IMR-90 (cell line): ENCODE data around the gene DDI2. TPM values are rescaled to one million over a fixed set of nuclear protein-coding genes. Genes with fewer than 3 reads are reported as not detected.

Experiments
- ATAC-seq: fragments of 200-7000 bp; cut with Tn5 transposase; 2 replicates; pipeline ENCODE4 v1.9.1; 2020; ENCODE audit warnings: low read depth, mild to moderate bottlenecking, moderate library complexity
- BruUV-seq: library from RNA; stranded (reverse); fragments of 400-500 nt; replicated peaks from 2 replicates; lab custom pipeline; 2021; lab: Mats Ljungman, UMichigan
- CTCF ChIA-PET: fragments of 300-600 bp; formaldehyde crosslinking; extraction: SDS; loops from one replicate; lab custom pipeline; 2021; ENCODE audit warnings: antibody characterized with exemption; lab: Yijun Ruan, JAX
- POLR2A ChIA-PET: fragments of 300-600 bp; sonication (Branson Sonifier 250); formaldehyde crosslinking; loops from one replicate; lab custom pipeline; 2022; ENCODE audit warnings: antibody characterized with exemption; ENCODE audit not compliant: unreplicated experiment; lab: Charles Lee
- DNase-seq: peaks from one replicate; pipeline ENCODE4 v3.0.0; 2013
- H2AFZ ChIP-seq: replicated peaks from 2 replicates; pipeline ENCODE3; 2013; ENCODE audit warnings: low read length, mild to moderate bottlenecking; ENCODE audit not compliant: poor library complexity
- H2AK5ac ChIP-seq: 2 replicates; pipeline ENCODE4 v1.6.1; 2013; ENCODE audit warnings: low read depth, low read length, inconsistent platforms
- H2AK9ac ChIP-seq: replicated peaks from 2 replicates; pipeline ENCODE3; 2013; ENCODE audit warnings: mild to moderate bottlenecking, low read depth, low read length, moderate library complexity; ENCODE audit not compliant: poor library complexity
- H2BK120ac ChIP-seq: 2 replicates; pipeline ENCODE4 v1.6.1; 2013; ENCODE audit warnings: low read depth, low read length, inconsistent platforms
- H2BK15ac ChIP-seq: 3 replicates; pipeline ENCODE4 v1.6.1; 2013; ENCODE audit warnings: low read depth, low read length, inconsistent platforms
- H2BK20ac ChIP-seq: 2 replicates; pipeline ENCODE4 v1.6.1; 2013; ENCODE audit warnings: low read depth, mild to moderate bottlenecking, inconsistent platforms, low read length, moderate library complexity
- H2BK5ac ChIP-seq: 2 replicates; pipeline ENCODE4 v1.6.1; 2013; ENCODE audit warnings: mild to moderate bottlenecking, low read depth, low read length, inconsistent platforms; ENCODE audit not compliant: poor library complexity, severe bottlenecking
- H3K14ac ChIP-seq: replicated peaks from 2 replicates; pipeline ENCODE4 v1.6.1; 2013; ENCODE audit warnings: low read depth, low read length, inconsistent platforms
- H3K18ac ChIP-seq: 2 replicates; pipeline ENCODE4 v1.6.1; 2013; ENCODE audit warnings: low read depth, low read length, control low read depth
- H3K23ac ChIP-seq: 2 replicates; pipeline ENCODE4 v1.6.1; 2013; ENCODE audit warnings: low read depth, low read length, inconsistent platforms
- H3K27ac ChIP-seq: 2 replicates; pipeline ENCODE4 v1.5.1; 2013; ENCODE audit warnings: mild to moderate bottlenecking, control low read depth, low read length; ENCODE audit not compliant: insufficient read depth
- H3K27me3 ChIP-seq: 2 replicates; pipeline ENCODE4 v1.6.1; 2013; ENCODE audit warnings: low read length; ENCODE audit not compliant: control insufficient read depth, insufficient read depth
- H3K36me3 ChIP-seq: 2 replicates; pipeline ENCODE4 v1.6.1; 2013; ENCODE audit warnings: low read length, mixed read lengths; ENCODE audit not compliant: control insufficient read depth, insufficient read depth
- H3K4ac ChIP-seq: 2 replicates; pipeline ENCODE4 v1.6.1; 2013; ENCODE audit warnings: low read depth, low read length, inconsistent platforms
- H3K4me1 ChIP-seq: 2 replicates; pipeline ENCODE4 v1.6.1; 2013; ENCODE audit warnings: low read length, mixed read lengths; ENCODE audit not compliant: control insufficient read depth, insufficient read depth
- H3K4me2 ChIP-seq: 2 replicates; pipeline ENCODE4 v1.6.1; 2013; ENCODE audit warnings: low read depth, mild to moderate bottlenecking, control low read depth, low read length, moderate library complexity
- H3K4me3 ChIP-seq: 2 replicates; pipeline ENCODE4 v1.5.1; 2013; ENCODE audit warnings: low read depth, mild to moderate bottlenecking, control low read depth, low read length, moderate library complexity; ENCODE audit not compliant: insufficient read depth
- H3K56ac ChIP-seq: 2 replicates; pipeline ENCODE4 v1.6.1; 2013; ENCODE audit warnings: low read length, inconsistent platforms; ENCODE audit not compliant: insufficient read depth; ENCODE audit errors: extremely low read depth
- H3K79me1 ChIP-seq, 2 experiments: 2 replicates each; pipeline ENCODE4 v1.6.1; 2013; ENCODE audit warnings: low read length in 2 of 2, inconsistent platforms in 1 of 2, low read depth in 1 of 2
- H3K9ac ChIP-seq: 2 replicates; pipeline ENCODE4 v1.6.1; 2013; ENCODE audit warnings: low read depth, low read length, control low read depth
- H3K9me1 ChIP-seq: 2 replicates; pipeline ENCODE4 v1.6.1; 2013; ENCODE audit warnings: low read length, inconsistent platforms; ENCODE audit not compliant: insufficient read depth
- H3K9me3 ChIP-seq: 2 replicates; pipeline ENCODE4 v1.6.1; 2013; ENCODE audit warnings: low read length; ENCODE audit not compliant: control insufficient read depth, insufficient read depth
- H4K20me1 ChIP-seq: 2 replicates; pipeline ENCODE4 v1.6.1; 2013; ENCODE audit warnings: low read length, inconsistent platforms; ENCODE audit not compliant: insufficient read depth
- H4K5ac ChIP-seq: 2 replicates; pipeline ENCODE4 v1.6.1; 2013; ENCODE audit warnings: mild to moderate bottlenecking, low read depth, low read length, control low read depth
- H4K8ac ChIP-seq, 2 experiments: 2 replicates each; pipeline ENCODE4 v1.6.1; 2013; ENCODE audit warnings: low read depth in 2 of 2, low read length in 2 of 2, control low read depth in 1 of 2, inconsistent platforms in 1 of 2
- H4K91ac ChIP-seq: 2 replicates; pipeline ENCODE4 v1.6.1; 2013; ENCODE audit warnings: low read depth, low read length, inconsistent platforms; ENCODE audit not compliant: insufficient read depth
- CHD1 ChIP-seq: IDR thresholded peaks from 2 replicates; pipeline ENCODE4 v1.6.1; 2012; ENCODE audit warnings: low read depth, low read length, improper control_type of control experiment
- FOS ChIP-seq: fragments of 150-350 bp; IDR thresholded peaks from 2 replicates; pipeline ENCODE4 v1.6.1; 2016; ENCODE audit warnings: low read depth, low read length
- MXI1 ChIP-seq: IDR thresholded peaks from 2 replicates; pipeline ENCODE4 v1.6.1; 2012; ENCODE audit warnings: low read depth, mild to moderate bottlenecking, low read length, moderate library complexity, borderline replicate concordance
- RAD21 ChIP-seq: IDR thresholded peaks from 2 replicates; pipeline ENCODE4 v1.6.1; 2012; ENCODE audit warnings: low read length, improper control_type of control experiment
- RFX5 ChIP-seq: IDR thresholded peaks from 2 replicates; pipeline ENCODE4 v1.8.0; 2012; ENCODE audit warnings: low read depth, mild to moderate bottlenecking, low read length, moderate library complexity
- WGBS, 2 experiments: methylation state at CpG; one replicate each; pipeline versions ENCODE4 v1.1.5 to v1.1.7; 2013; ENCODE audit warnings: missing lambda C conversion rate in 2 of 2; ENCODE audit not compliant: insufficient read length in 1 of 2; ENCODE audit errors: extremely low coverage in 2 of 2; 5-methylcytosine and 5-hydroxymethylcytosine counted together
- dilution Hi-C: fragments of 300-500 bp; cut with HindIII; formaldehyde crosslinking; loops from one replicate; pipeline ENCODE4 v1.14.3; 2018; ENCODE audit warnings: low sequenced_read_pairs; ENCODE audit not compliant: unreplicated experiment
- in situ Hi-C: fragments of 300-500 bp; cut with MboI; formaldehyde crosslinking; loops from 3 replicates; pipeline ENCODE4 v1.14.3; 2019; ENCODE audit warnings: low sequenced_read_pairs, inconsistent platforms, mixed read lengths
- intact Hi-C: fragments of 100-400 bp; cut with micrococcal nuclease; formaldehyde crosslinking; loops from 2 replicates; pipeline ENCODE4 v1.10.0; 2022
- polyA plus RNA-seq, 3 experiments: library from polyadenylated mRNA; depleted of rRNA; stranded (reverse); fragments of >200 nt; gene quantifications; 2 replicates each; pipeline ENCODE4 v1.2.3, GENCODE V29; 2012; ENCODE audit warnings: low replicate concordance in 1 of 3
- total RNA-seq: library from RNA; depleted of rRNA; stranded (reverse); fragments of >200 nt; gene quantifications from 2 replicates; pipeline ENCODE4 v1.2.3, GENCODE V29; 2012
- TF ChIP-seq, protein P1 (sequence below): fragments of 150-350 bp; IDR thresholded peaks from 2 replicates; pipeline ENCODE4 v1.6.1; 2017; ENCODE audit warnings: mild to moderate bottlenecking, antibody characterized with exemption, low read length, low read depth
- TF ChIP-seq, protein P2 (sequence below): fragments of 150-350 bp; IDR thresholded peaks from 2 replicates; pipeline ENCODE4 v1.6.1; 2016; ENCODE audit warnings: low read depth, mild to moderate bottlenecking, low read length, moderate library complexity, borderline replicate concordance

Gene DDI2
- total and polyA plus RNA-seq, 2 of the 4 experiments (the other 2 are of a cell fraction) = 6.0 to 13.4 TPM

DNA sequence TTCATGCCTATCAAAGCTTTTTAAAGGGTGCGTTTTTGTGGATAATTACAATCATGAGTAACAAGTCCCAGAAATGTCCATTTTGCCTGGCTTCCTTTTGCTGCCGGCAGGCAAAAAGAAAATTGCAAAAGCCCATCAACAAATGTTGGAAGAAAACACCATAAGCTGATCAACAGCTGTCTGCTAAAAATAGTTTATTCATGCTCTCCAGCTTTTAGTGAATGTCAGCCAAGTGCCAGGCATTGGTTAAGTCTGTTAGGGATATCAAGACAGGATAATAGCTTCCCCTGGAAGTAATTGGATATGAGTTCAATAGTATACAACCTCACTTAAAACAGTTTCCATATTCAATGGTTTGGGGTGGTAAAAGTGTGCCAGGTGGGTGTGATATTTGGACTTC, 18.8 kb upstream of the DDI2 start:
- H3K9ac ChIP-seq = no peak overlapping the region
- H4K5ac ChIP-seq = no peak overlapping the region
- H3K14ac ChIP-seq = no peak overlapping the region
- no peaks in the 10 kb centered on the region for H3K27me3 ChIP-seq
- DNase-seq (no peak), ATAC-seq (no peak)
- H2AK5ac ChIP-seq = no peak overlapping the region
- no peak overlapping the region for H2AK9ac ChIP-seq
- no peak overlapping the region for H3K27ac ChIP-seq
- H4K8ac ChIP-seq = no peak overlapping the region
- H3K36me3 ChIP-seq = no peaks in the 10 kb centered on the region
- H3K56ac ChIP-seq = no peak overlapping the region
- no TSS peak for BruUV-seq
- H3K18ac ChIP-seq = no peak overlapping the region
- CTCF ChIA-PET = no interaction called here
- no peaks in the 10 kb centered on the region for H4K20me1 ChIP-seq
- no peaks in the 10 kb centered on the region for H3K9me1 ChIP-seq
- no peak overlapping the region for H2BK20ac ChIP-seq
- dilution Hi-C loops = no loop called here
- TF ChIP-seq MXI1 (no peak), RAD21 (no peak), FOS (no peak), CHD1 (no peak), RFX5 (no peak)
- TF ChIP-seq, protein P1, sequence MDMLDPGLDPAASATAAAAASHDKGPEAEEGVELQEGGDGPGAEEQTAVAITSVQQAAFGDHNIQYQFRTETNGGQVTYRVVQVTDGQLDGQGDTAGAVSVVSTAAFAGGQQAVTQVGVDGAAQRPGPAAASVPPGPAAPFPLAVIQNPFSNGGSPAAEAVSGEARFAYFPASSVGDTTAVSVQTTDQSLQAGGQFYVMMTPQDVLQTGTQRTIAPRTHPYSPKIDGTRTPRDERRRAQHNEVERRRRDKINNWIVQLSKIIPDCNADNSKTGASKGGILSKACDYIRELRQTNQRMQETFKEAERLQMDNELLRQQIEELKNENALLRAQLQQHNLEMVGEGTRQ = no peak
- TF ChIP-seq, protein P2, sequence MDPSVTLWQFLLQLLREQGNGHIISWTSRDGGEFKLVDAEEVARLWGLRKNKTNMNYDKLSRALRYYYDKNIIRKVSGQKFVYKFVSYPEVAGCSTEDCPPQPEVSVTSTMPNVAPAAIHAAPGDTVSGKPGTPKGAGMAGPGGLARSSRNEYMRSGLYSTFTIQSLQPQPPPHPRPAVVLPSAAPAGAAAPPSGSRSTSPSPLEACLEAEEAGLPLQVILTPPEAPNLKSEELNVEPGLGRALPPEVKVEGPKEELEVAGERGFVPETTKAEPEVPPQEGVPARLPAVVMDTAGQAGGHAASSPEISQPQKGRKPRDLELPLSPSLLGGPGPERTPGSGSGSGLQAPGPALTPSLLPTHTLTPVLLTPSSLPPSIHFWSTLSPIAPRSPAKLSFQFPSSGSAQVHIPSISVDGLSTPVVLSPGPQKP = no peak
- no peak overlapping the region for H3K4me3 ChIP-seq
- intact Hi-C loops = loop anchor here (5.0 kb wide), 1 partner anchor 104 kb away; no protein-coding TSS in a partner anchor
- no peak overlapping the region for H2AFZ ChIP-seq
- H3K4me1 ChIP-seq = no peaks in the 10 kb centered on the region; the same call in 1 of the 2 replicates
- H3K9me3 ChIP-seq = no peaks in the 10 kb centered on the region
- H2BK15ac ChIP-seq = no peak overlapping the region
- no peak overlapping the region for H3K23ac ChIP-seq
- in situ Hi-C loops = loop anchor here (5.0 kb wide), 1 partner anchor 144 kb away; the partner anchor contains the start of gene TMEM82
- POLR2A ChIA-PET = no interaction called here
- WGBS, 2 experiments = no CpG with 5 or more reads among the region's 2 CpGs
- no peak overlapping the region for H4K91ac ChIP-seq
- no peaks in the 10 kb centered on the region; a peak in 1 of 4 replicates for H3K79me1 ChIP-seq
- H3K4me2 ChIP-seq = no peak overlapping the region
- H2BK5ac ChIP-seq = no peak overlapping the region
- no peak overlapping the region for H2BK120ac ChIP-seq
- no peak overlapping the region for H3K4ac ChIP-seq
